HEK293 (cell line): Measurements from ENCODE around the gene OR2V2.

Experiments
- EGR2 ChIP-seq: fragments of 450-650 bp; formaldehyde crosslinking; IDR thresholded peaks from 2 replicates; pipeline ENCODE4 v1.5.1; 2016; ENCODE audit warnings: low read depth, missing biosample characterization, missing genetic modification characterization
- HOXC10 ChIP-seq: sonication (generic); formaldehyde crosslinking; IDR thresholded peaks from 2 replicates; pipeline ENCODE4 v1.8.1; 2023; ENCODE audit warnings: mild to moderate bottlenecking, missing genetic modification reagents
- HOXD13 ChIP-seq: sonication (generic); formaldehyde crosslinking; IDR thresholded peaks from 2 replicates; pipeline ENCODE4 v1.8.0; 2022; ENCODE audit warnings: missing genetic modification reagents, borderline replicate concordance
- KLF8 ChIP-seq: fragments of 450-650 bp; formaldehyde crosslinking; IDR thresholded peaks from 2 replicates; pipeline ENCODE4 v1.5.1; 2016; ENCODE audit warnings: missing biosample characterization, missing genetic modification characterization
- MEIS1 ChIP-seq: sonication (generic); formaldehyde crosslinking; IDR thresholded peaks from 2 replicates; pipeline ENCODE4 v1.8.1; 2022; ENCODE audit warnings: missing genetic modification reagents, mild to moderate bottlenecking, borderline replicate concordance
- MYNN ChIP-seq: fragments of 450-650 bp; formaldehyde crosslinking; IDR thresholded peaks from 2 replicates; pipeline ENCODE4 v1.5.1; 2016; ENCODE audit warnings: missing biosample characterization, missing genetic modification characterization, borderline replicate concordance
- SCRT2 ChIP-seq: fragments of 450-650 bp; formaldehyde crosslinking; IDR thresholded peaks from 2 replicates; pipeline ENCODE4 v1.5.1; 2016; ENCODE audit warnings: missing biosample characterization, missing genetic modification characterization
- YY2 ChIP-seq: fragments of 450-650 bp; formaldehyde crosslinking; IDR thresholded peaks from 2 replicates; pipeline ENCODE4 v1.5.1; 2016; ENCODE audit warnings: missing biosample characterization, missing genetic modification characterization
- ZBTB17 ChIP-seq: fragments of 450-650 bp; formaldehyde crosslinking; IDR thresholded peaks from 2 replicates; pipeline ENCODE4 v1.5.1; 2016; ENCODE audit warnings: missing biosample characterization, missing genetic modification characterization
- ZBTB48 ChIP-seq: fragments of 450-650 bp; formaldehyde crosslinking; IDR thresholded peaks from 2 replicates; pipeline ENCODE4 v1.5.1; 2016; ENCODE audit warnings: missing biosample characterization, missing genetic modification characterization
- ZBTB7A ChIP-seq: fragments of 450-650 bp; formaldehyde crosslinking; IDR thresholded peaks from 2 replicates; pipeline ENCODE4 v1.5.1; 2016; ENCODE audit warnings: low read depth, missing biosample characterization, missing genetic modification characterization
- ZEB2 ChIP-seq: fragments of 450-650 bp; formaldehyde crosslinking; IDR thresholded peaks from 2 replicates; pipeline ENCODE4 v1.5.1; 2016; ENCODE audit warnings: missing biosample characterization, missing genetic modification characterization
- ZNF114 ChIP-seq: fragments of 450-650 bp; formaldehyde crosslinking; IDR thresholded peaks from 2 replicates; pipeline ENCODE4 v1.5.0; 2017; ENCODE audit warnings: missing biosample characterization, missing genetic modification characterization
- ZNF133 ChIP-seq: fragments of 450-650 bp; formaldehyde crosslinking; IDR thresholded peaks from 2 replicates; pipeline ENCODE4 v1.5.1; 2016; ENCODE audit warnings: missing biosample characterization, missing genetic modification characterization
- ZNF174 ChIP-seq: fragments of 450-650 bp; formaldehyde crosslinking; IDR thresholded peaks from 2 replicates; pipeline ENCODE4 v1.5.0; 2017; ENCODE audit warnings: missing biosample characterization, mild to moderate bottlenecking, missing genetic modification characterization
- ZNF223 ChIP-seq: fragments of 450-650 bp; formaldehyde crosslinking; IDR thresholded peaks from 2 replicates; pipeline ENCODE4 v1.5.1; 2016; ENCODE audit warnings: missing biosample characterization, missing genetic modification characterization
- ZNF23 ChIP-seq: fragments of 450-650 bp; formaldehyde crosslinking; IDR thresholded peaks from 2 replicates; pipeline ENCODE4 v1.5.1; 2016; ENCODE audit warnings: missing biosample characterization, missing genetic modification characterization, borderline replicate concordance
- ZNF324 ChIP-seq: fragments of 450-650 bp; formaldehyde crosslinking; IDR thresholded peaks from 2 replicates; pipeline ENCODE4 v1.5.1; 2016; ENCODE audit warnings: missing biosample characterization, missing genetic modification characterization
- ZNF366 ChIP-seq: fragments of 450-650 bp; formaldehyde crosslinking; conservative IDR thresholded peaks from 2 replicates; pipeline ENCODE4 v1.5.1; 2016; ENCODE audit warnings: missing biosample characterization, missing genetic modification characterization
- ZNF423 ChIP-seq: fragments of 450-650 bp; formaldehyde crosslinking; IDR thresholded peaks from 2 replicates; pipeline ENCODE4 v1.5.1; 2016; ENCODE audit warnings: missing biosample characterization, missing genetic modification characterization
- ZNF473 ChIP-seq: fragments of 450-650 bp; formaldehyde crosslinking; IDR thresholded peaks from 2 replicates; pipeline ENCODE4 v1.5.1; 2017; ENCODE audit warnings: missing biosample characterization, missing genetic modification characterization
- ZNF514 ChIP-seq: fragments of 450-650 bp; formaldehyde crosslinking; IDR thresholded peaks from 2 replicates; pipeline ENCODE4 v1.5.1; 2016; ENCODE audit warnings: missing biosample characterization, missing genetic modification characterization
- ZNF624 ChIP-seq: fragments of 450-650 bp; formaldehyde crosslinking; IDR thresholded peaks from 2 replicates; pipeline ENCODE4 v1.5.1; 2017; ENCODE audit warnings: missing biosample characterization, missing genetic modification characterization
- ZNF701 ChIP-seq: fragments of 450-650 bp; formaldehyde crosslinking; IDR thresholded peaks from 2 replicates; pipeline ENCODE4 v1.5.1; 2016; ENCODE audit warnings: missing biosample characterization, missing genetic modification characterization
- ZNF707 ChIP-seq: fragments of 450-650 bp; formaldehyde crosslinking; IDR thresholded peaks from 2 replicates; pipeline ENCODE4 v1.5.1; 2016; ENCODE audit warnings: missing biosample characterization, missing genetic modification characterization
- ZNF792 ChIP-seq: fragments of 450-650 bp; formaldehyde crosslinking; IDR thresholded peaks from 2 replicates; pipeline ENCODE4 v1.5.1; 2016; ENCODE audit warnings: missing biosample characterization, missing genetic modification characterization
- ZXDB ChIP-seq: fragments of 450-650 bp; formaldehyde crosslinking; IDR thresholded peaks from 2 replicates; pipeline ENCODE4 v1.5.1; 2016; ENCODE audit warnings: missing biosample characterization, missing genetic modification characterization
- TF ChIP-seq, protein P1 (sequence below): IDR thresholded peaks from 2 replicates; pipeline ENCODE4 v1.6.1; 2011; ENCODE audit warnings: mild to moderate bottlenecking, low read depth, low read length, borderline replicate concordance
- TF ChIP-seq, protein P2 (sequence below): fragments of 450-650 bp; formaldehyde crosslinking; IDR thresholded peaks from 2 replicates; pipeline ENCODE4 v1.5.1; 2016; ENCODE audit warnings: missing biosample characterization, missing genetic modification characterization
- TF ChIP-seq, protein P3 (sequence below): fragments of 450-650 bp; formaldehyde crosslinking; IDR thresholded peaks from 2 replicates; pipeline ENCODE4 v1.5.1; 2016; ENCODE audit warnings: missing biosample characterization, missing genetic modification characterization, low read depth
- TF ChIP-seq, protein P4 (sequence below): fragments of 450-650 bp; formaldehyde crosslinking; IDR thresholded peaks from 2 replicates; pipeline ENCODE4 v1.5.1; 2016; ENCODE audit warnings: missing biosample characterization, missing genetic modification characterization
- TF ChIP-seq, protein P5 (sequence below): fragments of 450-650 bp; IDR thresholded peaks from 2 replicates; pipeline ENCODE4 v1.5.1; 2018; ENCODE audit warnings: missing biosample characterization, missing genetic modification characterization
- TF ChIP-seq, protein P6 (sequence below): fragments of 450-650 bp; formaldehyde crosslinking; IDR thresholded peaks from 2 replicates; pipeline ENCODE4 v1.5.1; 2016; ENCODE audit warnings: missing biosample characterization, missing genetic modification characterization, low read depth

Gene OR2V2

DNA sequence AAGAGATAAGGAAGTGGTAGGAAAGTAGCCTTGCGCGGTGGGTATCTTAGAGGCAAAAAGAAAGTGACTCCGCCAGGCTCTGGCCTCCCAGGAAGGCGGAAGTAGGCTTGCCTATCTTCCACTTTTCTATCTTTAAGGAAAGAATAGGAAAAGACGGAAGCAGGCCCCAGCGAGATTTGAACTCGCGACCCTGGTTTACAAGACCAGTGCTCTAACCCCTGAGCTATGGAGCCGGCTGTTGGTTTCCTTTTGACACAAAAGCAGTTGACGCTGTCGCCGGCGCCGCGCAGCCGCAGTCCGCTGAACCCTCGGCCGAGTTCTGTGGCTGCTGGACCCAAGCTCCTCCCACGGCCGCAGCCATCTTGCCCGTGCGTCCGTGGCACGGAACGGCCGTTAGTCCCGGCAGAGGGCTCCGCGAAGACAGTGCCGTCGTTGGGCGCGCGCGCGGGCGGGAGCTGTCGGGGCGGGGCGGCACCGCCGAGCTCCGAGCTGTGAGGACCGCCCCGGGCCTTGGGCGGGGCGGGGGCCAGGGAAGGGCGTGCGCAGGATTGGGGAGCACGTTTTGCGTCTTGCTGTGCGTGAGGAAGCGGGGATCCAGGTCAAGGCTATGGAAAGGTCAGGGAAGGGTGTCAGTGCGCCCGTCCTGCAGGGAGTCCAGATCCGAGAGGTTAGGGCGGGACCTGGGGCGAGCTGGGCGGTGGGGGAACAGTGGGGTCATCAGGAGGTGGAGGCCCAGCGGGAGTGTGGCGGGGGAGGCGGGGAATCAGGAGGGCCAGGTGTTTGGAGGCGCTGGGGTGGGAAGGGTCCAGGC is 44.3 kb downstream of the OR2V2 start (continued):
- TF ChIP-seq YY2 (tag by site-specific recombination) (no peak; the same call in none of the 2 replicates), ZNF624 (tag by site-specific recombination) (no peak), KLF8 (tag by site-specific recombination) (peak; percentile 19), MEIS1 (CRISPR knock-in tag) (no peak), ZNF23 (tag by site-specific recombination) (no peak), ZXDB (tag by site-specific recombination) (peak; percentile 81), MYNN (no peak), ZBTB17 (tag by site-specific recombination) (peak; percentile 76), ZNF514 (tag by site-specific recombination) (no peak), ZBTB7A (tag by site-specific recombination) (no peak), ZNF366 (tag by site-specific recombination) (peak; percentile 86), ZBTB48 (0 out of 2 replicates have a peak, but pooled peaks have one; percentile 18), ZNF792 (no peak), HOXD13 (CRISPR knock-in tag) (no peak), ZNF133 (tag by site-specific recombination) (no peak), ZNF473 (tag by site-specific recombination) (no peak), ZNF423 (no peak), HOXC10 (CRISPR knock-in tag) (no peak), ZNF324 (tag by site-specific recombination) (no peak), ZNF223 (tag by site-specific recombination) (no peak), EGR2 (tag by site-specific recombination) (peak; percentile 21; the same call in 1 of the 2 replicates), ZNF174 (tag by site-specific recombination) (no peak), ZNF707 (tag by site-specific recombination) (no peak), SCRT2 (tag by site-specific recombination) (no peak), ZNF701 (no peak), ZEB2 (tag by site-specific recombination) (peak; percentile 54; the same call in 1 of the 2 replicates), ZNF114 (tag by site-specific recombination) (no peak)
- TF ChIP-seq, protein P1, sequence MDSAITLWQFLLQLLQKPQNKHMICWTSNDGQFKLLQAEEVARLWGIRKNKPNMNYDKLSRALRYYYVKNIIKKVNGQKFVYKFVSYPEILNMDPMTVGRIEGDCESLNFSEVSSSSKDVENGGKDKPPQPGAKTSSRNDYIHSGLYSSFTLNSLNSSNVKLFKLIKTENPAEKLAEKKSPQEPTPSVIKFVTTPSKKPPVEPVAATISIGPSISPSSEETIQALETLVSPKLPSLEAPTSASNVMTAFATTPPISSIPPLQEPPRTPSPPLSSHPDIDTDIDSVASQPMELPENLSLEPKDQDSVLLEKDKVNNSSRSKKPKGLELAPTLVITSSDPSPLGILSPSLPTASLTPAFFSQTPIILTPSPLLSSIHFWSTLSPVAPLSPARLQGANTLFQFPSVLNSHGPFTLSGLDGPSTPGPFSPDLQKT: no peak
- TF ChIP-seq, protein P2, sequence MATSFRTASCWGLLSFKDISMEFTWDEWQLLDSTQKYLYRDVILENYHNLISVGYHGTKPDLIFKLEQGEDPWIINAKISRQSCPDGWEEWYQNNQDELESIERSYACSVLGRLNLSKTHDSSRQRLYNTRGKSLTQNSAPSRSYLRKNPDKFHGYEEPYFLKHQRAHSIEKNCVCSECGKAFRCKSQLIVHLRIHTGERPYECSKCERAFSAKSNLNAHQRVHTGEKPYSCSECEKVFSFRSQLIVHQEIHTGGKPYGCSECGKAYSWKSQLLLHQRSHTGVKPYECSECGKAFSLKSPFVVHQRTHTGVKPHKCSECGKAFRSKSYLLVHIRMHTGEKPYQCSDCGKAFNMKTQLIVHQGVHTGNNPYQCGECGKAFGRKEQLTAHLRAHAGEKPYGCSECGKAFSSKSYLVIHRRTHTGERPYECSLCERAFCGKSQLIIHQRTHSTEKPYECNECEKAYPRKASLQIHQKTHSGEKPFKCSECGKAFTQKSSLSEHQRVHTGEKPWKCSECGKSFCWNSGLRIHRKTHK: no peak
- TF ChIP-seq, protein P3, sequence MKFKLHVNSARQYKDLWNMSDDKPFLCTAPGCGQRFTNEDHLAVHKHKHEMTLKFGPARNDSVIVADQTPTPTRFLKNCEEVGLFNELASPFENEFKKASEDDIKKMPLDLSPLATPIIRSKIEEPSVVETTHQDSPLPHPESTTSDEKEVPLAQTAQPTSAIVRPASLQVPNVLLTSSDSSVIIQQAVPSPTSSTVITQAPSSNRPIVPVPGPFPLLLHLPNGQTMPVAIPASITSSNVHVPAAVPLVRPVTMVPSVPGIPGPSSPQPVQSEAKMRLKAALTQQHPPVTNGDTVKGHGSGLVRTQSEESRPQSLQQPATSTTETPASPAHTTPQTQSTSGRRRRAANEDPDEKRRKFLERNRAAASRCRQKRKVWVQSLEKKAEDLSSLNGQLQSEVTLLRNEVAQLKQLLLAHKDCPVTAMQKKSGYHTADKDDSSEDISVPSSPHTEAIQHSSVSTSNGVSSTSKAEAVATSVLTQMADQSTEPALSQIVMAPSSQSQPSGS (tag by site-specific recombination): no peak
- TF ChIP-seq, protein P4, sequence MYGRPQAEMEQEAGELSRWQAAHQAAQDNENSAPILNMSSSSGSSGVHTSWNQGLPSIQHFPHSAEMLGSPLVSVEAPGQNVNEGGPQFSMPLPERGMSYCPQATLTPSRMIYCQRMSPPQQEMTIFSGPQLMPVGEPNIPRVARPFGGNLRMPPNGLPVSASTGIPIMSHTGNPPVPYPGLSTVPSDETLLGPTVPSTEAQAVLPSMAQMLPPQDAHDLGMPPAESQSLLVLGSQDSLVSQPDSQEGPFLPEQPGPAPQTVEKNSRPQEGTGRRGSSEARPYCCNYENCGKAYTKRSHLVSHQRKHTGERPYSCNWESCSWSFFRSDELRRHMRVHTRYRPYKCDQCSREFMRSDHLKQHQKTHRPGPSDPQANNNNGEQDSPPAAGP (tag by site-specific recombination): peak; percentile 40; the same call in 1 of the 2 replicates
- TF ChIP-seq, protein P5, sequence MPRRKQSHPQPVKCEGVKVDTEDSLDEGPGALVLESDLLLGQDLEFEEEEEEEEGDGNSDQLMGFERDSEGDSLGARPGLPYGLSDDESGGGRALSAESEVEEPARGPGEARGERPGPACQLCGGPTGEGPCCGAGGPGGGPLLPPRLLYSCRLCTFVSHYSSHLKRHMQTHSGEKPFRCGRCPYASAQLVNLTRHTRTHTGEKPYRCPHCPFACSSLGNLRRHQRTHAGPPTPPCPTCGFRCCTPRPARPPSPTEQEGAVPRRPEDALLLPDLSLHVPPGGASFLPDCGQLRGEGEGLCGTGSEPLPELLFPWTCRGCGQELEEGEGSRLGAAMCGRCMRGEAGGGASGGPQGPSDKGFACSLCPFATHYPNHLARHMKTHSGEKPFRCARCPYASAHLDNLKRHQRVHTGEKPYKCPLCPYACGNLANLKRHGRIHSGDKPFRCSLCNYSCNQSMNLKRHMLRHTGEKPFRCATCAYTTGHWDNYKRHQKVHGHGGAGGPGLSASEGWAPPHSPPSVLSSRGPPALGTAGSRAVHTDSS: no peak
- TF ChIP-seq, protein P6, sequence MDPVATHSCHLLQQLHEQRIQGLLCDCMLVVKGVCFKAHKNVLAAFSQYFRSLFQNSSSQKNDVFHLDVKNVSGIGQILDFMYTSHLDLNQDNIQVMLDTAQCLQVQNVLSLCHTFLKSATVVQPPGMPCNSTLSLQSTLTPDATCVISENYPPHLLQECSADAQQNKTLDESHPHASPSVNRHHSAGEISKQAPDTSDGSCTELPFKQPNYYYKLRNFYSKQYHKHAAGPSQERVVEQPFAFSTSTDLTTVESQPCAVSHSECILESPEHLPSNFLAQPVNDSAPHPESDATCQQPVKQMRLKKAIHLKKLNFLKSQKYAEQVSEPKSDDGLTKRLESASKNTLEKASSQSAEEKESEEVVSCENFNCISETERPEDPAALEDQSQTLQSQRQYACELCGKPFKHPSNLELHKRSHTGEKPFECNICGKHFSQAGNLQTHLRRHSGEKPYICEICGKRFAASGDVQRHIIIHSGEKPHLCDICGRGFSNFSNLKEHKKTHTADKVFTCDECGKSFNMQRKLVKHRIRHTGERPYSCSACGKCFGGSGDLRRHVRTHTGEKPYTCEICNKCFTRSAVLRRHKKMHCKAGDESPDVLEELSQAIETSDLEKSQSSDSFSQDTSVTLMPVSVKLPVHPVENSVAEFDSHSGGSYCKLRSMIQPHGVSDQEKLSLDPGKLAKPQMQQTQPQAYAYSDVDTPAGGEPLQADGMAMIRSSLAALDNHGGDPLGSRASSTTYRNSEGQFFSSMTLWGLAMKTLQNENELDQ: no peak
